ENCODE results near the gene SLC22A2.

- TF ChIP-seq CTCF (IDR thresholded peaks at IDR 0.05; ENCODE audit: insufficient read depth, low read length, poor library complexity, severe bottlenecking), result no peak
- TF ChIP-seq EZH2phosphoT487 (conservative IDR thresholded peaks at IDR 0.05; ENCODE audit: low read length), result no peak
These were observed 54.7 kb downstream of the SLC22A2 start for GRCh38 chr6:160203953-160204352.

All from SU-DHL-6 (cell line).